Stimulated activated CD4-positive, alpha-beta T cell treated with anti-CD3 and anti-CD28 coated beads, Interleukin-15, amount 100 ng/mL, for 1 hour (primary cell): Measurements from ENCODE around the gene MCFD2.
"Not testable (repeated sequence)": the region's sequence is repeated elsewhere in the genome, so short reads cannot be mapped to it uniquely, and the experiment has no call there.

Experiments
- DNase-seq, 2 donors: peaks; one replicate each; pipeline ENCODE4 v3.0.0-alpha.2; 2020; ENCODE audit warnings: low read depth in 1 of 2, low spot score in 1 of 2

MCFD2 gene

DNA sequence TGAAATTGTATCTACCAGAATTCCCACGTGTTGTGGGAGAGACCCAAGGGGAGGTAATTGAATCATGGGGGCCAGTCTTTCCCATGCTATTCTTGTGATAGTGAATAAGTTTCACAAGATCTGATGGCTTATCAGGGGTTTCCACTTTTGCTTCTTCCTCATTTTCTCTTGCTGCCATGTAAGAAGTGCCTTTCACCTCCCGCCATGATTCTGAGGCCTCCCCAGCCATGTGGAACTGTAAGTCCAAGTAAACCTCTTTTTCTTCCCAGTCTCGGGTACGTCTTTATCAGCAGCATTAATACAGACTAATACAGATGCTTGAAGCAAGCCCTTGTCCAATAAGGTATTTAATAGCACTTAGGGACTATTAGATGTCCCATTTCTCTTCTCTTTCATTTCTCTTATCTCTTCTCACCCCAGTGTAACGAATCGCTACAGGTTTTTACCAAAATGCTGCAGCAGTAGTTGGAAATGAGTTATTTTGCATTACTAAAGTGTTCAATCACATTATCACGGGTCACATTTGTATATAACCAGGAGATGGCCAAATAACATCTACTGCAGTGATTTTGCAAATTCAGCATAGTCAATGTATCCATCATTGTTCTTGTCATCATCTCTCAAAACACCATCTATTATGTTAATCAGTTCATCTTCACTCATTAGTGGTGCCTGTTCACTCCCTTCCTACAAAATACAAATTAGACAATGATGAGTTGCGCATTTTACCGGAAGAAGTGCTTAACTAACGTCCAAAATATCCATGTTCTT, 10.5 kb downstream of the MCFD2 start:
- DNase-seq: not testable (repeated sequence)

DNA sequence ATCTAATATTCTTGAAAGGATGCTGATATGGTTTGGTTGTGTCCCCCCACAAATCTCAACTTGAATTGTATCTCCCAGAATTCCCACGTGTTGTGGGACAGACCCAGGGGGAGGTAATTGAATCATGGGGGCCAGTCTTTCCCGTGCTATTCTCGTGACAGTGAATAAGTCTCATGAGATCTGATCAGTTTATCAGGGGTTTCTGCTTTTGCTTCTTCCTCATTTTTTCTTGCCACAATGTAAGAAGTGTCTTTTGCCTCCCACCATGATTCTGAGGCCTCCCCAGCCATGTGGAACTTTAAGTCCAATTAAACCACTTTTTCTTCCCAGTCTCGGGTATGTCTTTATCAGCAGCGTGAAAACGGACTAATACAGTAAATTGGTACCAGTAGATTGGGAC, 12.6 kb downstream of the MCFD2 start:
- not testable (repeated sequence) for DNase-seq

DNA sequence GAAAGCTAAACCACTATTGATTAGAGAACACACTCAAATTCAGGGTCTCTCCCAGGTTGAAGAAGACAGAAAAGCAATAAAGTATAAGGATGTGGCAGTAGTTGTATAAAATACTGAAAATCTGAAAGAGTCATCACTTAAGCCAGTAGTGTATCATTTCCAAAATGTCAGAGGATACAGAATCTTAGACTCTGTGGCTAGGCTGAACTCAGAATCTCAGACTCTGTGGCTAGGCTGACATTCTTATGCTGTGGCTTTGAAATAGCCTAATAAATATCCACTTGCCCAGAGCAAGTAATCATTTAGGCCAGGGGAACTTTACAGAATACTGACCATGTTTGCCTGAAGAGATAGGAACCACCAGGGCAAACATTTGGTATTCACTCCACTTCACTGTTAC, 13.1 kb downstream of the MCFD2 start:
- DNase-seq: no peak

DNA sequence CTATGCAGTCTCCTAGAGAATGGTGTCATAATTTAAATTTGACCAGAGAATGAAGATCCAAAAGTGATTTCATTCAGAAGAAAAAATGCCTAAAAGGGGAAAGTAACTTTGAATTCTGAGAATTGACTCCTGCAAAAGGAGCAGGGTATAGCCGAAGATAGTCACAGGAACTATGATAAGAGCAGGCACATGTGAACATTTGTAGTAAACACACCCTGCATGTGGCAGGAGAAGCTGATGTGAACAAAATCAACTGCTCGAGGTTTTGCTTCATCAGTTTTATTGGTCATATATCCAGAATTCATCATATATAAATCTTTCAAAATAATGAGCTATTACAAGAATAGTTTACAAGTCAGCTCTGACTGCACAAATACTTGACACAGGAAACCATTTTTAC, 14.0 kb downstream of the MCFD2 start:
- DNase-seq: no peak

DNA sequence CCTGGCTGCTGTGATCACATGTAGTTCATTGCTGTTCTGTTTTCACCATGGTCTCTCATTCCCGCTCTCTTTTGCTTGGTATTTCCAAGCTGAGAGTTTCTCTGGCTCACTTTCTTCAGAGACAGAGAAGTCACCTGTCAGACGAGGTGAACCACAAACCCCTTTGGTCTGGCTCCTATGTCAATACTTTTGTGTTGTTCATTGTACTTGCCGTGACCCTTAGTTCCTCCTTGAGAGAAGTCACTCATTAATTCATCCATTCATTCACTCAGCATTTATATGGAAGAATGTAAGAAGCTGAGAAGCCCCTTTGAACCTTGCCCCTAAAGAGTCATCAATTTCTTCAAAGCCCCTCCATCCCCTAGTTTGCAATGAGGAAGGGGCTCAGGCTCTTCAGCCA, 15.2 kb downstream of the MCFD2 start:
- no peak for DNase-seq

DNA sequence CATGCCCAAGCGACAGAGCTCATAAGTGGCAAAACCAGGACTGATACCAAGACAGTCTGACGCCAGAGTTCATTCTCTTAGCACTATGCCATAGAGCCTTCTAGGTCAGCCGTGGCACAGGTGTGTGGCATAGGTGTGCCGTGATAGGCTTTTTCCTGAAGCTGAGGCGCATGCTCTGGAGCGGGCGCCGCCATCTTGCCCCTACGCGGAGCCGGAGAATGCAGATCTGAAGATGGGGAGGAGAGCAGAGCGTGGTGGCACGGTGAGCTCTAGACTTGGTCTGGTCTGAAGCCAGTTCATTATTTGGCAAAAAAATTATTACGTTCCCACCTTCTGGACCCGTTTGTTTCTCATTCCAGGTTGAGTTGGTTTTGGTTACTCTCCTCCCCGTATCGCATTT, 16.6 kb downstream of the MCFD2 start:
- no peak for DNase-seq

DNA sequence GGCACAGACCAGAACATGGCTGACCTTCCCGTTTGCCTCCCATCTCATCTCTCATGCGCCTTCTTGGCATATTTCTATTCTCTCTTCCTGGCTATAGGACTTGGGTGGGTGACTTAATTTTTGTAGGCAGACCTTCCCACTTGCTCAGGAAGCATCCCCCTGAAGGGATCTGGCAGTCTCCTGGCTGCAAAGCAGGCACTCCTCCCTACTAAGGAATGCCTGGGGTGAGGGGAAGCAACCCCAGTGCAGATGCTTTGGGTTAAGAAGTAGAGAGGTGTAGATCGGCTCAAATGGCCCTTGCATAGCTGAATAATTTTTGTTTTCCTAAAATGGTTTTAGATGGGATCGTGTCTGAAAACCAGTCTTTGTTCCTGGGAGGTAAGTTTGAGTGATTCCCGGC, 17.6 kb downstream of the MCFD2 start:
- DNase-seq: no peak

DNA sequence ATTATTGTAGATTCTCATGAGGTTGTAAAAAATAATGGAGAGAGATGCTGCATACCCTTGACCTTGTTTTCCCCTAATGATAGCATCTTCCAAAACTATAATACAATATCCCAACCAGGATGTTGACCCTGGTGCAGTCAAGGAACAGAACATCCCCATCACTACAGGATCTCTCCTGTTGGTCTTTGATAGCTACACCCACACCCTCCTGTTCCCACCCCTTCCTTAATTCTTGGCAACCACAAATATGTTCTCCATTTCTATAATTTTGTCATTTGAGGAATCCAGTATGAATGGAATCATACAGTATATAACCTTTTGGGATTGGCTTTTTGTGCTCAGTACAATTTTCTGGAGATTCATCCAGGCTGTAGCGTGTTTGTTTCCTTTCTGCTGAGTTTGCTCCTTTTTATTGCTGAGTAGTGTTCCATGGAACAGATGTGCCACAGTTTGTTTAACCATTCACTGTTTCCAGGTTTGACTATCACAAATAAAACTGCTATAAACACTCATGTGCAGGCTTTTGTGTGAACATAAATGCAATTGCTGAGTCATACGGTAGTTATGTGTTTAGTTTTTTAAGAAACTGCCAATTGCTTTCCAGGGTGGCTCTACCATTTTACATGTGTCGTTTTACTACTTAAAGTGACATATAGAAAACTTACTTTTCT, 22.2 kb downstream of the MCFD2 start:
- DNase-seq: no peak

DNA sequence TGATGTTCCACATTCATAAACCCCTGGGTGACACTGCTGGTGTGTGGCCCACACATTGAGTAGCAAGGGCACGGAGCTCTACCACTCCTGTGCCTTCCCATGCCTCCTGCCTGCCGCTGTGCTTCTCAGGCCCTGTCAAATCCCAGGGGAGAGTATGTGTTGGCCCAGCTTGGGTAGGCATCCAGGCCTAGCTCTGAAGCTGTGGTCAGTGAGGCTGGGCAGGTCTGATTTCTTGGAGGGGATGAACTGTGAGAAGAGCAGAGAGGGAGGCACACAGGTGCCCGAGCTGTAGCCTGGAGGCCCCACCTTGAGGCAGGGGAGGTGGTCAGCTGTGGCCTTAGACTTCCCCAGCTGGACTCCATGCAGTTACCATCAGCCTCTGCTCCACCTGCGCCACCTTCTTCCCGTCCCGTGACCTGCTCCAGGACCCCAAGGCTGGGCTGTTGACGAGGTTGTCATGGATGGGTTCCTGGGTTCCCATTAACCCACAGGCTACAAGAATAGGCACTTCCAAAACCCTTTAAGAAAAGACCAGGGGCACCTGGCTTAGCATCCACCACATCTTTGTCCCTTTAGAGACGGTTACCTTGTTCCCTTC, 23.6 kb downstream of the MCFD2 start:
- no peak for DNase-seq

DNA sequence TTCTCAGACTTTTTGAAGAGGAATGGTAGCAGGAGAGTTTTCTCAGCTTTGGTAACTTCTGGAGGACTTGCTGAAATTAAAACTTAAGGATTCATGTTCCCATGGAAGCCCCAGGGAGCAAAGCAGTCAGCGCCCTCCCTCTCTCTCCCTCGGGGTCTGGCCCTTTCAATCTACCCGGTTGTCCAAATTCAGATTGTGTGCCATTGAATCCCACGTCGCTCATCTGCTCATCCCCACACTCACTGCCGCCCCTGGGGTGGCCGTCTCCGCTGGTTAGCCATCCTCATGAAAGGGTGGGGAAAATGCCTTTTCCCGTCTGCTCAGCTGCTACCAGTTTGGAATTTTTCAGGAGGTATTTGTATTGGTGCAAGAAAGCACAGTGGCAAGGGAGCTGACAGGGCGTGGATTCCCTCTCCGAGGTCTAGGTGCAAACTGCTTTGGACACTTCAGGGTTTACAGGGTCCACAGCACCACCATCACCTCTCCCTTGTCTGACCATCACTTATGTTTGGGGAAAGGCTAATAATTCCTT, 27.1 kb downstream of the MCFD2 start:
- no peak for DNase-seq

DNA sequence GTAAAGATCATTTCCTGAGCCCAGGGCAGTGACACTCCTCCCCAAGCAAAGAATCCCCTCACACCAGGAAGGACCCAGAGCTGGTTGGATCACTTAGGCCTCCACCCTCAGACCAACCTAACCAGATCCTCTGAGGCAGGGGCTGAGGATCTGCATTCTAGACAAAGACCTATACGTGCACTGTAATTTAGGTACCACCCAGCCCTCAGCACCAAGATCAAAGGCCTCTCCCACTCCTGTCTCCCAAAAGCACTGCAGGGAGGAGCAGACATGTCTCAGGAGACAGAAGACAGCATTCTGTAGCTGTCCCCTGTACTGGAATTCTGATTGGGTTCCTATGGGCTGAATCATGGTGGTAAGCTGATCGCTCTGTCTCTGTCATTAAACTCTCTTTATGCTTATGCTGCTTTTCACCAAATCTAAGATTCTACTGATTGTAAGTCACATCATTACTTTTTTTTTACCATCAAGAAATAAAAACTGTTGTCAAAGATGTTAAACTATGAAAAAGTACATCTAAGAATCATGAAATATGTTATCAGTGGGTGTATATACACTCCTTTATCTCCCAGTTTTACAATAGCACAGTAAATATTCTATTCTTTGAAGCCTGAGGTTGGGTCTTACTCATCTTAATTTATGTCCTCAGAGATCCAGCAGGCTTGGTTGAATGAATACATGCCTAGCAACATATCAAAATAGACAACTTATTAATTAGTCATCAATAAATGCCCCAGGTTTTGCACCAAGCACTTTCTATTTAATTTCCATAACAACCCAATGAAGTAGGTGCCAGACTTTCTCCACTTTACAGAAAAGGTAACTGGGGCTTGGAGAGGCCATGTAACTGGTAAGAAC, 28.3 kb downstream of the MCFD2 start:
- DNase-seq: no peak

DNA sequence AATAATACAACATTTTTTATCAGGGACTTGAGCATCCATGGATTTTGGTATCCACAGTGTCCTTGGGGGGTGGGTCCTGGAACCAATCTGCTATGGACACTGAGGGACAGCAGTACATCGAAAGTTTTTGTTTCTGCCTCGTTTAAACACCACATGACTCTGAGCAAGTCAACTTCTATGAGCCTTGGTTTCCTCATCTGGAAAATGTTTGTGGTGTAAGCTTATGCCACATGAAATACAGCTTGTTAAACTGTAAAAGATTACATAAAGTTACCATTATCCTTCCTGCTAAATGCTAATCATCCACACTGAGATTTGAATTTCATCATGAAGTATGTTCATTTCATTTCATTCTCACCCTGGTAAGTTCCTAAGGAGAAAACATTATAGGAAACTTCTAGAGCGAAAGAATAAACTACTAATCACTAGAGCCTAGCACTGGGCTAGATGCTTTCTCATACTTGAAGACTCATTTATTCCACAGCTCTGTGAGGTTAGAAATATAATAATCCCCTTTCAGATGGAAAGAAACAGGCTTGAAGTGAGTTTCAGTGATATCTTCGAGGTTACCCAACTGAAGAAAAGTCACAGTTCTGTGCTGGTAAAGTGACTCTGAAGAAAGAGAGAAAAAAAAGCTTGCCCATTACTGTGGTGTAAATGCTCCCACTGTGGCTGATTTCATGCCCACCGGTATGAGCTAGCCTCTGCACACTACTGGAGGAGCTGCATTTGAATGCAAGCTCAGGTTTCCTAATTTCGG, 29.2 kb downstream of the MCFD2 start:
- DNase-seq: no peak

DNA sequence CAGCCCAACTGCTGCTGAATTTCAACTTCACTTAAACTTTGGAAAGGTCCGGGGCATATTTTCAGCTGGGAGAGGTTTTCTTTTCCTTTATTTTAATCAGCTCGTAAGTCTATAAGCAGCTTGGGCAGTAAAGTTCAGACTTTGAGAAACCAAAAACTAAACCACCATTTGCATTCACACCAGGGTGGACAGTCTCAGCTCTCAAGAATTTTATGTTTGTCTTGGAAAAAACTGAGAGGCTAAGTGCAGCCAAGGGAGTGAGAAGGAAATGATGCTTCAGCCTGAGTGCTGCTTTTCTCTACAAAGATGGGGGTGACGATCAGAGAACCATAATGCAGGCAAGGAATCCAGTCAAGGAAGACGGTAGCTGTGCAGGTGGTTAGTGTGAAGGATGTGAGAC, 30.2 kb downstream of the MCFD2 start:
- no peak for DNase-seq

DNA sequence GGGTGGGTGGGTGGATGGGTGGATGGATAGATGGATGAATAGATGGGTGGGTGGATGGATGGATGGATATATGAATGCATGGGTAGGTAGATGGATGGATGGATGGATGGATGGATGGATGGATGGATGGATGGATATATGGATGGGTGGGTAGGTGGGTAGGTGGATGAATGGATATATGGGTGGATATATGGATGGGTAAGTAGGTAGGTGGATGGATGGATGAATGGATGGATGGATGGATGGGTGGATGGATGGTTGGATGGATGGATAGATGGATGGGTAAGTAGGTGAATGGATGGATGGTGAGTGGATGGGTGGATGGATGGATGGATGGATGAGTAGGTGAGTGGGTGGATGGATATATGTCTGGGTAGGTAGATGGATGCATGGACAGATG, 36.1 kb downstream of the MCFD2 start:
- no peak for DNase-seq

DNA sequence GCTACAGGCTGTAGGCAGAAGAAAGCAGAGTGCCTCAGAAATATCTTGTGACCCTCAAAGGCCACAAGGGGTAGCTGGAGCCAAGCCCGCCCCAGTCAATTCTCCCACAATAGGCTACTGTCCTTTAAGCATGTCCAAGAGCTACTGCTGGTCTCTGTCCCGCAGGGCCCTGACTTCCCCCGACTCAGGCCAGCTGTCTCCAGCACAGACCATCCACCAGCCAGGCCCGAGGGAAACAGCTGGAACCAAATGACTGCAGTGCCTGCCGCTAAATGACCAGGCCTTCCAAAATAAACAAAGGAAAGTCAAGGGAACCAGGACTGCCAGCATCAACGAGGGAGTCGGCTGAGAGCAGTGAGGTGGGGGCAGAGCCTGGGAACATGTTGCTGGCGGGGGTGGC, 36.7 kb downstream of the MCFD2 start:
- no peak for DNase-seq

DNA sequence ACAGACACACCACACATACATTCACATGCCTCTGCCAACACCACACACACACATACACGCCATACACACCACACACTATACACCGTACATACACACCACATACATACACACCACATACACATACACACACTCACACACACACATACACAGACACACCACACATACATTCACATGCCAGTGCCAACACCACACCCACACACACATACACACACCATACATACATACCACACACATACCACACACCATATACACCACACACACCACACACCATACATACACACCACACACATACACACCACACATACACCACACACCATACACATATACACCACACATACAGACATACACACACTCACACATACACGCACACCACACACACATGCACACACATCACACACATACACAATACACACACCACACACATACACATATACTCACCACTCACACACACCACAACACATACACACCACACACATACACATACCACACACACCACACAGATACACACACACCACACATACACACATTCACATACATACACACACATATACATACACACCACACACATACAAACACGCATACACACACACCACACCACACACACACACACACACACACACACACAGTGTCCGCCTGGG, 37.2 kb downstream of the MCFD2 start:
- no peak for DNase-seq

DNA sequence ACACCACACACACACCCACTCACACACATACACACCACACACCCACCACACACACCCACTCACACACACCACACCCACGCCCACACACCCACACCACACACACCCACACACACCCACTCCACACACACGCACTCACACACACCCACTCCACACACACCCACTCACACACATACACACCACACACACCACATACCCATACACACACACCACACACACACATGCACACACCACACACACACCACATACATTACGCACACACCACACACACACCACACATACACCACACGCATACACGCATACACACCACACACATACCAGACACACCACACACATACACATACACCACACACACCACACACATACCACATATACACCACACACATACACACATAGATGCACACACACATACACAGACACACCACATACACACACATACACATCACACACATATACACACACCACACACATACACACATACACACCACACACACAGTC, 37.9 kb downstream of the MCFD2 start:
- DNase-seq: no peak

DNA sequence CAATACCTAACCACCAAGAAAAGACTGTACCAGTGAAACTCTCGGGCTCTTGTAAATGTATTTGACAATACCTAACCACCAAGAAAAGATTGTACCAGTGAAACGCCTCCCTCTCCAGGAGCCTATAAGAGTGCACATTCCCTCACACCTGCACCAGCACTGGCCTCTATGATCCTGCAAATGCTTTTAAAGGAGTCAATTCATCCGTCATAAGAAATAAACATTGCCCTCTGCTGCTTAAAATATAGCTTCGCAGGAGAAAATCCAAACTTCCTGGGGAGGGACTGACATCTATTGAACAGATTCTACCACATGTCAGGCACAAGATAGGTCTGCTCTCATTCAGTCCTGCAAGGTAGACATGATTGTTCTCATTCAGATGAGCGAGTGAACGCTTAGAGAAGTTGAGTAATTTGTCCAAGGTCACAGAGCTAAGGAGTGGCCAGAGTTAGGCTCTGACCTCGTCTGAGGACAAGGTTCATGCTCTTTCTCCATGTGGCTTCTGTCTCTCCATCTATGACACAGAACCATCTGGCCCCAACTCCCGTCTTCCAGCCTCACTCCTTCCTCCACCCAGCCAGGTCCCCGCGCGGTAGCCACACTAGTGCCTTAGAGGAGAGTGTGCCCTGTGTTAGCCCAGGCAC, 38.7 kb downstream of the MCFD2 start:
- no peak for DNase-seq

DNA sequence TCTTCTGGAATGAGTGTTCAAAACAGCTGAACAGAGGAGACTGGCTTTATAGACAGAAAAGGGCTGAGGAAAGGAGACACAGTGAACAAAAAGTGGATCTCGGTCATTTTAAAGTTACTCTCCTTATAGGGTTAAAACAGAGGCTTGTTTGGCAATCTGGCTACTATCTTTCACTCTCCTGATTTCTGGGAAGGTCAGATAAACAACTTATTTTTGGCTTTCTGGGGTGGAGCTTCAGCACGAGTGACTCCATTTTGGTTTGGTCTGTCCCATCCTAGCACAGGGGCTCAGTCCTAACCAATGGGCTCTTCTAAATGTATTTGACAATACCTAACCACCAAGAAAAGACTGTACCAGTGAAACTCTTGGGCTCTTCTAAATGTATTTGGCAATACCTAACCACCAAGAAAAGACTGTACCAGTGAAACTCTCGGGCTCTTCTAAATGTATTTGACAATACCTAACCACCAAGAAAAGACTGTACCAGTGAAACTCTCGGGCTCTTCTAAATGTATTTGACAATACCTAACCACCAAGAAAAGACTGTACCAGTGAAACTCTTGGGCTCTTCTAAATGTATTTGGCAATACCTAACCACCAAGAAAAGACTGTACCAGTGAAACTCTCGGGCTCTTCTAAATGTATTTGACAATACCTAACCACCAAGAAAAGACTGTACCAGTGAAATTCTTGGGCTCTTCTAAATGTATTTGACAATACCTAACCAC, 39.5 kb downstream of the MCFD2 start:
- DNase-seq: not testable (repeated sequence)
